Activated naive CD4-positive, alpha-beta T cell treated with anti-CD3 and anti-CD28 coated beads, Interleukin-2, amount 50 U/mL, for 72 hours (primary cell): ENCODE data around the gene GBP3. TPM values are rescaled to one million over a fixed set of nuclear protein-coding genes. Genes with fewer than 3 reads are reported as not detected.

Experiments
- total RNA-seq, 2 donors: library from RNA; stranded (reverse); gene quantifications; one replicate each; pipeline ENCODE4 v1.2.3, GENCODE V29; 2022

Gene GBP3
- total RNA-seq, 2 donors from 2014 or later = 3.2 to 9.3 TPM

Other genes with a start within 250 kb of the GBP3 start
- 10 to 100 TPM; 40.0 to 55.8 TPM for gene GTF2B, start 131.3 kb downstream of the GBP3 start, total RNA-seq
- gene KYAT3, start 30.2 kb downstream of the GBP3 start, total RNA-seq = 10 to 100 TPM; 37.6 to 65.6 TPM
- gene RBMXL1, start 30.2 kb downstream of the GBP3 start, total RNA-seq = 10 to 100 TPM; 23.7 to 27.2 TPM
- gene GBP1, start 42.3 kb upstream of the GBP3 start, total RNA-seq = 10 to 100 TPM; 51.3 to 79.2 TPM
- gene GBP2, start 103.2 kb upstream of the GBP3 start, total RNA-seq = 100 to 1,000 TPM; 279 to 294 TPM
- gene GBP7, start 153.1 kb upstream of the GBP3 start, total RNA-seq = not detected
- gene GBP4, start 176.1 kb upstream of the GBP3 start, total RNA-seq = 10 to 100 TPM; 32.5 to 37.2 TPM
- gene GBP5, start 250.0 kb upstream of the GBP3 start, total RNA-seq = 100 to 1,000 TPM in 1 of 2 donors, 10 to 100 TPM in 1; 86.8 to 151 TPM